D721Med (cell line): ENCODE data around the gene MGAT5B.

Experiments
- DNase-seq: peaks from one replicate; pipeline ENCODE4 v3.0.0; 2011; ENCODE audit warnings: low spot score; ENCODE audit not compliant: insufficient read length
- FAIRE-seq: peaks from 2 replicates; lab custom pipeline; 2011; peaks lifted over from hg19 to GRCh38; lab: Jason Lieb, UNC
- CTCF ChIP-seq: IDR thresholded peaks from 2 replicates; pipeline ENCODE4 v1.5.1; 2012; ENCODE audit warnings: mild to moderate bottlenecking, control low read depth; ENCODE audit not compliant: insufficient read depth; ENCODE audit errors: missing control alignments

Gene MGAT5B

GRCh38 chr17:76866203-76866602, 2.0 kb upstream of the MGAT5B start:
- FAIRE-seq, result no peak
- no peak for DNase-seq
- no peak for TF ChIP-seq CTCF

GRCh38 chr17:76866774-76867577, 1.2 kb upstream of the MGAT5B start:
- TF ChIP-seq CTCF, result no peak
- FAIRE-seq (no peak), DNase-seq (no peak)

- DNase-seq (no peak), FAIRE-seq (no peak)
- no peak for TF ChIP-seq CTCF
Measured at GRCh38 chr17:76867578-76868175, 527 bp upstream of the MGAT5B start.

GRCh38 chr17:76868669-76869495, 678 bp downstream of the MGAT5B start:
- DNase-seq, result no peak
- no peak for TF ChIP-seq CTCF
- no peak for FAIRE-seq

GRCh38 chr17:76869496-76870376, 1.5 kb downstream of the MGAT5B start:
- DNase-seq (no peak), FAIRE-seq (no peak)
- TF ChIP-seq CTCF, result no peak

GRCh38 chr17:76870377-76870714, 2.1 kb downstream of the MGAT5B start:
- DNase-seq (no peak), FAIRE-seq (no peak)
- no peak for TF ChIP-seq CTCF
